Keratinocyte (primary cell): Measurements from ENCODE around the gene RAD21L1. TPM values are rescaled to one million over a fixed set of nuclear protein-coding genes. Genes with fewer than 3 reads are reported as not detected.

ENCODE experiments used
- DNase-seq: peaks from one replicate; pipeline ENCODE4 v3.0.0-alpha.2; 2011; ENCODE audit warnings: low read depth, missing footprints, low spot score
- FAIRE-seq: peaks from 2 replicates; lab custom pipeline; 2011; peaks lifted over from hg19 to GRCh38; lab: Jason Lieb, UNC
- H2AFZ ChIP-seq: 2 replicates; pipeline ENCODE4 v1.6.0; 2012; ENCODE audit warnings: low read length, control low read depth, inconsistent platforms; ENCODE audit not compliant: control insufficient read depth
- H3K27ac ChIP-seq: 2 replicates; pipeline ENCODE4 v1.5.1; 2011; ENCODE audit warnings: low read length; ENCODE audit not compliant: control insufficient read depth, insufficient read depth
- H3K27me3 ChIP-seq: 3 replicates; pipeline ENCODE4 v1.6.0; 2011; ENCODE audit warnings: low read length; ENCODE audit not compliant: control insufficient read depth, insufficient read depth; ENCODE audit errors: extremely low read depth
- H3K36me3 ChIP-seq, 2 experiments: 2 replicates in 1 of 2; 3 replicates in 1 of 2; pipeline ENCODE4 v1.5.1; 2011; ENCODE audit warnings: low read length in 2 of 2, mild to moderate bottlenecking in 1 of 2; ENCODE audit not compliant: control insufficient read depth in 2 of 2, insufficient read depth in 2 of 2; ENCODE audit errors: extremely low read depth in 1 of 2
- H3K4me1 ChIP-seq: 3 replicates; pipeline ENCODE4 v1.5.1; 2011; ENCODE audit warnings: low read length; ENCODE audit not compliant: control insufficient read depth, insufficient read depth; ENCODE audit errors: extremely low read depth
- H3K4me2 ChIP-seq: 3 replicates; pipeline ENCODE4 v1.6.0; 2011; ENCODE audit warnings: low read depth, low read length; ENCODE audit not compliant: control insufficient read depth, insufficient read depth; ENCODE audit errors: extremely low read depth
- H3K4me3 ChIP-seq, 3 experiments: fragments of 200-600 bp in 1 of 3; sonication (generic) in 1 of 3; 2 replicates in 2 of 3; 3 replicates in 1 of 3; pipeline ENCODE4 v1.5.1; 2011 to 2016; ENCODE audit warnings: low read length in 3 of 3, mild to moderate bottlenecking in 3 of 3, control low read depth in 2 of 3, inconsistent platforms in 1 of 3, low read depth in 1 of 3, mixed read lengths in 1 of 3, mixed run types in 1 of 3, moderate library complexity in 1 of 3; ENCODE audit not compliant: control insufficient read depth in 2 of 3, insufficient read depth in 2 of 3; ENCODE audit errors: extremely low read depth in 1 of 3
- H3K79me2 ChIP-seq: 2 replicates; pipeline ENCODE4 v1.6.0; 2012; ENCODE audit warnings: low read length; ENCODE audit not compliant: control insufficient read depth, insufficient read depth
- H3K9ac ChIP-seq: 3 replicates; pipeline ENCODE4 v1.6.0; 2011; ENCODE audit warnings: low read length; ENCODE audit not compliant: control insufficient read depth, insufficient read depth; ENCODE audit errors: extremely low read depth
- H3K9me1 ChIP-seq: 3 replicates; pipeline ENCODE4 v1.6.0; 2011; ENCODE audit warnings: low read length; ENCODE audit not compliant: control insufficient read depth, insufficient read depth; ENCODE audit errors: extremely low read depth
- H3K9me3 ChIP-seq: 2 replicates; pipeline ENCODE4 v1.5.1; 2012; ENCODE audit warnings: low read depth, low read length; ENCODE audit not compliant: control insufficient read depth
- H4K20me1 ChIP-seq: 3 replicates; pipeline ENCODE4 v1.6.0; 2011; ENCODE audit warnings: low read length; ENCODE audit not compliant: control insufficient read depth, insufficient read depth; ENCODE audit errors: extremely low read depth
- CTCF ChIP-seq, 3 experiments: IDR thresholded peaks in 1 of 3; conservative IDR thresholded peaks in 1 of 3; optimal IDR thresholded peaks in 1 of 3; 2 replicates in 2 of 3; 3 replicates in 1 of 3; pipeline versions ENCODE3 to v1.5.1; 2011; ENCODE audit warnings: low read length in 3 of 3, mild to moderate bottlenecking in 3 of 3, moderate library complexity in 2 of 3, control low read depth in 1 of 3, inconsistent platforms in 1 of 3; ENCODE audit not compliant: insufficient read depth in 2 of 3; ENCODE audit errors: extremely low read depth in 1 of 3
- EZH2 ChIP-seq: IDR thresholded peaks from one replicate; pipeline ENCODE4 v1.6.1; 2012; ENCODE audit warnings: inconsistent platforms, mild to moderate bottlenecking, low read length, moderate library complexity
- dilution Hi-C: fragments of 300-500 bp; cut with MboI; formaldehyde crosslinking; loops from one replicate; pipeline ENCODE4 v1.7.0; 2020; ENCODE audit warnings: low sequenced_read_pairs; ENCODE audit not compliant: extremely low pct_ligation_motif_present
- polyA plus RNA-seq, 5 experiments: library from polyadenylated mRNA; depleted of rRNA in 3 of 5; stranded (reverse) in 3 of 5; stranded (forward) in 1 of 5; unstranded in 1 of 5; fragments of >200 nt; gene quantifications; 1 replicate in 1 of 5; 2 replicates in 3 of 5; 3 replicates in 1 of 5; pipeline versions ENCODE4 v1.2.1 to v1.2.3, GENCODE V29; 2011 to 2012; ENCODE audit warnings: missing spikeins in 2 of 5, low read depth in 1 of 5, low replicate concordance in 1 of 5

The RAD21L1 gene
- polyA plus RNA-seq, 1 donor (not counting 4 experiments of a cell fraction or from before 2014, with no cell fraction given) = not detected

- Histone ChIP-seq H3K4me3 (no peak overlapping the region), H3K9me1 (no peaks in the 10 kb centered on the region), H3K27me3 (no peaks in the 10 kb centered on the region), H3K9ac (no peak overlapping the region), H3K79me2 (no peaks in the 10 kb centered on the region), H3K4me1 (no peaks in the 10 kb centered on the region), H2AFZ (no peak overlapping the region), H3K4me2 (no peak overlapping the region), H3K9me3 (no peaks in the 10 kb centered on the region), H3K27ac (no peak overlapping the region), H4K20me1 (no peaks in the 10 kb centered on the region), H3K36me3 (no peaks in the 10 kb centered on the region)
- DNase-seq (no peak), FAIRE-seq (no peak)
- TF ChIP-seq EZH2 (no peak), CTCF (optimal IDR thresholded peaks at IDR 0.05 in 1 of 3, IDR thresholded peaks at IDR 0.05 in 1 of 3, conservative IDR thresholded peaks at IDR 0.05 in 1 of 3; ENCODE audit: extremely low read depth in 1 of 3, insufficient read depth in 2 of 3, low read length in 3 of 3) (no peak)
- dilution Hi-C loops = no loop called here
Observed at GRCh38 chr20:1278993-1279392, 53.1 kb downstream of the RAD21L1 start.

- H3K4me2 ChIP-seq = no peak overlapping the region
- DNase-seq (no peak), FAIRE-seq (no peak)
- H3K4me1 ChIP-seq = no peaks in the 10 kb centered on the region
- no peaks in the 10 kb centered on the region for H3K9me3 ChIP-seq
- no peaks in the 10 kb centered on the region for H3K27me3 ChIP-seq
- H3K9me1 ChIP-seq = no peaks in the 10 kb centered on the region
- H4K20me1 ChIP-seq = no peaks in the 10 kb centered on the region
- no peak overlapping the region for H3K4me3 ChIP-seq
- TF ChIP-seq EZH2 (no peak), CTCF (optimal IDR thresholded peaks at IDR 0.05 in 1 of 3, IDR thresholded peaks at IDR 0.05 in 1 of 3, conservative IDR thresholded peaks at IDR 0.05 in 1 of 3; ENCODE audit: extremely low read depth in 1 of 3, insufficient read depth in 2 of 3, low read length in 3 of 3) (no peak)
- H3K79me2 ChIP-seq = no peaks in the 10 kb centered on the region
- H3K9ac ChIP-seq = no peak overlapping the region
- dilution Hi-C loops = no loop called here
- no peak overlapping the region for H2AFZ ChIP-seq
- no peaks in the 10 kb centered on the region for H3K36me3 ChIP-seq
- no peak overlapping the region for H3K27ac ChIP-seq
Observed at GRCh38 chr20:1280195-1281102, 54.6 kb downstream of the RAD21L1 start.
